Activated T-helper 17 cell treated with anti-CD3 and anti-CD28 coated beads, Interleukin-2, amount 50 U/mL, for 72 hours (primary cell): ENCODE data around the gene TRIOBP. TPM values are rescaled to one million over a fixed set of nuclear protein-coding genes. Genes with fewer than 3 reads are reported as not detected.
"Not testable (repeated sequence)": the region's sequence is repeated elsewhere in the genome, so short reads cannot be mapped to it uniquely, and the experiment has no call there.

ENCODE experiments used
- ATAC-seq: fragments of 150-1000 bp; cut with Tn5 transposase; replicated peaks from 2 replicates; pipeline ENCODE4 v1.10.0; 2021; ENCODE audit warnings: mild to moderate bottlenecking, moderate library complexity
- H3K27ac Mint-ChIP-seq: one replicate; pipeline ENCODE4 v1.8.0; 2022; ENCODE audit warnings: mixed read lengths
- H3K27me3 Mint-ChIP-seq: one replicate; pipeline ENCODE4 v1.8.0; 2022; ENCODE audit warnings: mixed read lengths
- H3K36me3 Mint-ChIP-seq: one replicate; pipeline ENCODE4 v1.8.0; 2022; ENCODE audit warnings: low read depth, mild to moderate bottlenecking, mixed read lengths
- H3K4me1 Mint-ChIP-seq: one replicate; pipeline ENCODE4 v1.8.0; 2022; ENCODE audit warnings: mixed read lengths
- H3K4me3 Mint-ChIP-seq: one replicate; pipeline ENCODE4 v1.8.0; 2022; ENCODE audit warnings: mild to moderate bottlenecking, mixed read lengths
- H3K9me3 Mint-ChIP-seq: one replicate; pipeline ENCODE4 v1.8.0; 2022; ENCODE audit warnings: mixed read lengths
- total RNA-seq, 2 donors: library from RNA; stranded (reverse); gene quantifications; one replicate each; pipeline ENCODE4 v1.2.3, GENCODE V29; 2022

TRIOBP gene
- total RNA-seq = 10 to 100 TPM; 28.2 to 36.9 TPM

GRCh38 chr22:37696657-37697537, at the start of gene TRIOBP:
Gene TRIOBP, plus strand, starts transcription at chr22:37697048. Its CDS starts 4,318 bp downstream, at chr22:37701366.
- H3K4me1 Mint-ChIP-seq = peaks cover 13% of the 10 kb centered on the region
- peak within 1 kb of the TSS; percentile 94 for H3K4me3 Mint-ChIP-seq
- no peaks in the 10 kb centered on the region for H3K27me3 Mint-ChIP-seq
- peaks cover 35% of the 10 kb centered on the region for H3K36me3 Mint-ChIP-seq
- no peaks in the 10 kb centered on the region for H3K9me3 Mint-ChIP-seq
- peak within 1 kb of the TSS; percentile 87 for H3K27ac Mint-ChIP-seq
- ATAC-seq = peak; percentile 100

- Mint-ChIP-seq H3K27ac (no peak overlapping the region), H3K27me3 (no peaks in the 10 kb centered on the region), H3K4me1 (peaks cover 6% of the 10 kb centered on the region), H3K36me3 (peaks cover 99% of the 10 kb centered on the region), H3K4me3 (no peak overlapping the region), H3K9me3 (no peaks in the 10 kb centered on the region)
- no peak for ATAC-seq
Observed at GRCh38 chr22:37647317-37647716, 49.5 kb upstream of the TRIOBP start.

- H3K4me3 Mint-ChIP-seq = no peak overlapping the region
- H3K9me3 Mint-ChIP-seq = no peaks in the 10 kb centered on the region
- H3K27ac Mint-ChIP-seq = no peak overlapping the region
- H3K36me3 Mint-ChIP-seq = peaks cover 99% of the 10 kb centered on the region
- H3K4me1 Mint-ChIP-seq = peaks cover 6% of the 10 kb centered on the region
- no peaks in the 10 kb centered on the region for H3K27me3 Mint-ChIP-seq
- no peak for ATAC-seq
Observed at GRCh38 chr22:37647928-37648327, 48.9 kb upstream of the TRIOBP start.

- no peak for ATAC-seq
- Mint-ChIP-seq H3K4me1 (no peaks in the 10 kb centered on the region), H3K4me3 (no peak overlapping the region), H3K27me3 (no peaks in the 10 kb centered on the region), H3K9me3 (no peaks in the 10 kb centered on the region), H3K27ac (no peak overlapping the region), H3K36me3 (peaks cover 93% of the 10 kb centered on the region)
Observed at GRCh38 chr22:37650463-37651136, 46.2 kb upstream of the TRIOBP start.

- no peaks in the 10 kb centered on the region for H3K9me3 Mint-ChIP-seq
- H3K36me3 Mint-ChIP-seq = peaks cover 75% of the 10 kb centered on the region
- no peak overlapping the region for H3K4me3 Mint-ChIP-seq
- peaks cover 15% of the 10 kb centered on the region for H3K4me1 Mint-ChIP-seq
- H3K27ac Mint-ChIP-seq = peak overlapping the region; percentile 67
- ATAC-seq = no peak
- no peaks in the 10 kb centered on the region for H3K27me3 Mint-ChIP-seq
Observed at GRCh38 chr22:37654563-37655251, 42.1 kb upstream of the TRIOBP start.

- Mint-ChIP-seq H3K36me3 (peaks cover 75% of the 10 kb centered on the region), H3K27ac (no peak overlapping the region), H3K4me3 (no peak overlapping the region), H3K27me3 (no peaks in the 10 kb centered on the region), H3K9me3 (no peaks in the 10 kb centered on the region), H3K4me1 (peaks cover 20% of the 10 kb centered on the region)
- ATAC-seq = no peak
Observed at GRCh38 chr22:37655252-37655563, 41.6 kb upstream of the TRIOBP start.

GRCh38 chr22:37656583-37656982, 40.3 kb upstream of the TRIOBP start:
- Mint-ChIP-seq H3K27ac (peak overlapping the region; percentile 79), H3K36me3 (peaks cover 66% of the 10 kb centered on the region), H3K4me1 (peaks cover 31% of the 10 kb centered on the region)
- H3K9me3 Mint-ChIP-seq, H3K4me3 Mint-ChIP-seq, H3K27me3 Mint-ChIP-seq, ATAC-seq: not testable (repeated sequence)

- no peaks in the 10 kb centered on the region for H3K9me3 Mint-ChIP-seq
- H3K27ac Mint-ChIP-seq = peak overlapping the region; percentile 92
- peak overlapping the region; percentile 93 for H3K4me3 Mint-ChIP-seq
- peaks cover 31% of the 10 kb centered on the region for H3K4me1 Mint-ChIP-seq
- no peak for ATAC-seq
- H3K36me3 Mint-ChIP-seq = peaks cover 62% of the 10 kb centered on the region
- no peaks in the 10 kb centered on the region for H3K27me3 Mint-ChIP-seq
Observed at GRCh38 chr22:37657590-37658132, 39.2 kb upstream of the TRIOBP start.

- ATAC-seq = peak; percentile 97
- no peaks in the 10 kb centered on the region for H3K27me3 Mint-ChIP-seq
- peak within 1 kb of the TSS; percentile 92 for H3K27ac Mint-ChIP-seq
- peaks cover 31% of the 10 kb centered on the region for H3K4me1 Mint-ChIP-seq
- H3K9me3 Mint-ChIP-seq = no peaks in the 10 kb centered on the region
- H3K4me3 Mint-ChIP-seq = peak within 1 kb of the TSS; percentile 93
- H3K36me3 Mint-ChIP-seq = peaks cover 55% of the 10 kb centered on the region
Observed at GRCh38 chr22:37658133-37659065, 38.4 kb upstream of the TRIOBP start, which contains the start of gene PDXP. Gene PDXP, plus strand, starts transcription at chr22:37658723. Its CDS starts 60 bp downstream, at chr22:37658783.

- Mint-ChIP-seq H3K9me3 (no peaks in the 10 kb centered on the region), H3K4me1 (peaks cover 31% of the 10 kb centered on the region), H3K27ac (peak overlapping the region; percentile 82), H3K36me3 (peaks cover 46% of the 10 kb centered on the region), H3K4me3 (peak overlapping the region; percentile 93), H3K27me3 (no peaks in the 10 kb centered on the region)
- peak; percentile 1 for ATAC-seq
Observed at GRCh38 chr22:37659066-37659896, 37.6 kb upstream of the TRIOBP start.

- peak overlapping the region; percentile 82 for H3K27ac Mint-ChIP-seq
- H3K27me3 Mint-ChIP-seq = no peaks in the 10 kb centered on the region
- peaks cover 31% of the 10 kb centered on the region for H3K4me1 Mint-ChIP-seq
- no peaks in the 10 kb centered on the region for H3K9me3 Mint-ChIP-seq
- no peak for ATAC-seq
- peak overlapping the region; percentile 93 for H3K4me3 Mint-ChIP-seq
- H3K36me3 Mint-ChIP-seq = peaks cover 42% of the 10 kb centered on the region
Observed at GRCh38 chr22:37659897-37660708, 36.7 kb upstream of the TRIOBP start.

GRCh38 chr22:37660709-37661045, 36.2 kb upstream of the TRIOBP start:
- H3K36me3 Mint-ChIP-seq = peaks cover 47% of the 10 kb centered on the region
- peak overlapping the region; percentile 82 for H3K27ac Mint-ChIP-seq
- no peaks in the 10 kb centered on the region for H3K9me3 Mint-ChIP-seq
- peaks cover 31% of the 10 kb centered on the region for H3K4me1 Mint-ChIP-seq
- H3K27me3 Mint-ChIP-seq = no peaks in the 10 kb centered on the region
- H3K4me3 Mint-ChIP-seq = peak overlapping the region; percentile 93
- no peak for ATAC-seq
